Brain microvascular endothelial cell (primary cell): ENCODE measurements around the gene MED13L.

ENCODE experiments used
- DNase-seq: peaks from one replicate; pipeline ENCODE4 v3.0.0-alpha.2; 2020
- H3K27ac ChIP-seq: fragments of 250-450 bp; sonication (Bioruptor Pico); 2 replicates; pipeline ENCODE4 v1.5.1; 2020; ENCODE audit warnings: mild to moderate bottlenecking, moderate library complexity
- H3K27me3 ChIP-seq: fragments of 250-450 bp; sonication (Bioruptor Pico); replicated peaks from 2 replicates; pipeline ENCODE4 v1.5.1; 2020; ENCODE audit warnings: mild to moderate bottlenecking
- H3K36me3 ChIP-seq: fragments of 250-450 bp; sonication (Bioruptor Pico); replicated peaks from 2 replicates; pipeline ENCODE4 v1.5.1; 2020; ENCODE audit warnings: mild to moderate bottlenecking
- H3K4me3 ChIP-seq: 2 replicates; pipeline ENCODE4 v1.5.1; 2011; ENCODE audit warnings: low read depth, mild to moderate bottlenecking, control low read depth, low read length, moderate library complexity
- CTCF ChIP-seq: IDR thresholded peaks from 2 replicates; pipeline ENCODE4 v1.5.1; 2011; ENCODE audit warnings: low read depth, mild to moderate bottlenecking, moderate library complexity, low read length, control low read depth, inconsistent platforms; ENCODE audit errors: missing control alignments
- in situ Hi-C: cut with HindIII; loops from 2 replicates; pipeline ENCODE4 v1.10.0; 2017; ENCODE audit warnings: low sequenced_read_pairs, low pct_ligation_motif_present

Gene MED13L

DNA sequence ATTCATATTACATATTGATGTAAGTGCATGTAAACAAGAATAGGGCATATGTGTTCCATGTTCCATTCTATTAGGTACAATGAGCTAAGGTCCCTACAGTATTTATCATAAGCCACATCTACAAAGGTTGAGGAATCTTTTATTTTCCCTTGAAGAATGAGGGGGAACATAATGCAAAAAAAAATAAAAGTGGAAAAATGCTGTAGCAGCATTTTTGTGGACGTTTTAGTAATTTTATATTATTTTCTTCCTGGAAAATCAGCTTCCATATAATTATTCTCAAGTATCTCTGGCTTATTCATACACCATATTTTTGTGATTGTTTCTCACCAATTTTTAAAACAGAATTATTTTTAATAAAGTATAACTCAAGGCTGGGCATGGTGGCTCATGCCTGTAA is 148.7 kb downstream of the MED13L start:
- in situ Hi-C loops: no loop called here
- no peak for TF ChIP-seq CTCF
- H3K4me3 ChIP-seq: no peak overlapping the region
- no peak overlapping the region for H3K27ac ChIP-seq
- no peaks in the 10 kb centered on the region for H3K36me3 ChIP-seq
- DNase-seq: no peak
- no peaks in the 10 kb centered on the region for H3K27me3 ChIP-seq

- DNase-seq: no peak
- no peaks in the 10 kb centered on the region for H3K36me3 ChIP-seq
- H3K4me3 ChIP-seq: no peak overlapping the region
- TF ChIP-seq CTCF: no peak
- in situ Hi-C loops: no loop called here
- H3K27ac ChIP-seq: no peak overlapping the region
- H3K27me3 ChIP-seq: no peaks in the 10 kb centered on the region
Observed at GRCh38 chr12:116127859-116128258, 149.6 kb downstream of the MED13L start.

GRCh38 chr12:116126610-116127009 is 150.9 kb downstream of the MED13L start:
- in situ Hi-C loops: no loop called here
- Histone ChIP-seq H3K4me3 (no peak overlapping the region), H3K27me3 (no peaks in the 10 kb centered on the region), H3K36me3 (no peaks in the 10 kb centered on the region), H3K27ac (no peak overlapping the region)
- no peak for DNase-seq
- TF ChIP-seq CTCF: no peak

DNA sequence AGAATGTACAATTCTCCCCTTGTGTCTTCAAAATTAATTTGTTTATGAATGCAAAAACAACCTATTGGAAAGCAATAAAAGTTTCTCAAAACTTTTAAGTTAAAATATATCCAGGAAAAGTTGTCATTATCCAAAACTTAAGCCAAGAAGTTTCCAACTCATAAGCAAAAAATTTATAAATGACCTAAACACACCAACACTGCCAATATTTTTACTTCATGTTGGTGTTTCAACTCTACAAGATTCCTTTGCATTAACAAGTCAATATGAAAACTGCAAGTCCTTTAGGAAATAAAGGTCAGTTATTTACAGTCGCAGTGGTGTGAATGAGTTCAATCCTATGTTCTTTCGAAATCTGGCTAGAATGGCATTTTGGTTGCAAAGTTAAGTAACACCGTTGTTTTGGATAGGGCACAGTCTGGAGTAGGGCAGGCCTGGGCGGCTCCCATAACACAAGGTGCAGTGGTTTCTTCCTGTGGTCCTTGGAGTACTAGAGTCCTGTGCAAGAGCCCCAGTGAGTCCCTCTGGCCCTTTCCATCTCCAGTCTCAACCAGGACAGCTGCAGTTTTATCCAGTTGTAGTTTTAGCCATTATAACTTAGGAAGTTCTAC is 151.4 kb downstream of the MED13L start:
- no peak overlapping the region for H3K4me3 ChIP-seq
- H3K27me3 ChIP-seq: no peaks in the 10 kb centered on the region
- H3K27ac ChIP-seq: no peak overlapping the region
- in situ Hi-C loops: no loop called here
- H3K36me3 ChIP-seq: no peaks in the 10 kb centered on the region
- DNase-seq: no peak
- TF ChIP-seq CTCF: no peak

GRCh38 chr12:116125084-116125483 is 152.4 kb downstream of the MED13L start:
- in situ Hi-C loops: no loop called here
- TF ChIP-seq CTCF: no peak
- Histone ChIP-seq H3K4me3 (no peak overlapping the region), H3K36me3 (no peaks in the 10 kb centered on the region), H3K27me3 (no peaks in the 10 kb centered on the region), H3K27ac (no peak overlapping the region)
- DNase-seq: no peak

GRCh38 chr12:116123451-116124258 is 153.8 kb downstream of the MED13L start:
- no peak for TF ChIP-seq CTCF
- H3K27ac ChIP-seq: no peak overlapping the region
- no peaks in the 10 kb centered on the region for H3K36me3 ChIP-seq
- DNase-seq: peak; percentile 77
- no peaks in the 10 kb centered on the region for H3K27me3 ChIP-seq
- peak overlapping the region; percentile 37 for H3K4me3 ChIP-seq
- in situ Hi-C loops: no loop called here
